Immature natural killer cell (primary cell): ENCODE results near the gene NFATC2. TPM values are rescaled to one million over a fixed set of nuclear protein-coding genes. Genes with fewer than 3 reads are reported as not detected.

Experiments used
- DNase-seq, 3 donors: peaks; one replicate each; pipeline ENCODE4 v3.0.0; 2022; ENCODE audit warnings: mixed read lengths in 1 of 3
- H3K27ac Mint-ChIP-seq, 6 donors: one replicate each; pipeline ENCODE4 v1.8.0; 2020; ENCODE audit warnings: mixed read lengths in 6 of 6, mild to moderate bottlenecking in 5 of 6, inconsistent platforms in 4 of 6, moderate library complexity in 3 of 6
- H3K27me3 Mint-ChIP-seq, 3 donors: one replicate each; pipeline ENCODE4 v1.8.0; 2020 to 2021; ENCODE audit warnings: low read depth in 3 of 3, mild to moderate bottlenecking in 3 of 3, mixed read lengths in 3 of 3, moderate library complexity in 3 of 3, inconsistent platforms in 1 of 3
- H3K36me3 Mint-ChIP-seq, 3 donors: one replicate each; pipeline ENCODE4 v1.8.0; 2020; ENCODE audit warnings: mixed read lengths in 3 of 3, inconsistent platforms in 2 of 3, mild to moderate bottlenecking in 2 of 3
- H3K4me1 Mint-ChIP-seq, 2 donors: one replicate each; pipeline ENCODE4 v1.8.0; 2020; ENCODE audit warnings: inconsistent platforms in 2 of 2, mild to moderate bottlenecking in 2 of 2, mixed read lengths in 2 of 2, moderate library complexity in 1 of 2
- H3K4me3 Mint-ChIP-seq, 5 donors: one replicate each; pipeline ENCODE4 v1.8.0; 2020; ENCODE audit warnings: mild to moderate bottlenecking in 5 of 5, mixed read lengths in 5 of 5, inconsistent platforms in 3 of 5, moderate library complexity in 3 of 5
- H3K9me3 Mint-ChIP-seq, 6 donors: one replicate each; pipeline ENCODE4 v1.8.0; 2020; ENCODE audit warnings: mild to moderate bottlenecking in 6 of 6, mixed read lengths in 6 of 6, inconsistent platforms in 4 of 6, moderate library complexity in 3 of 6
- polyA plus RNA-seq, 3 donors: library from polyadenylated mRNA; unstranded; fragments of 300-500 nt; fragmentation: Illumina TruSeq; gene quantifications; one replicate each; pipeline ENCODE4 v1.2.3, GENCODE V29; 2021

Gene NFATC2
- polyA plus RNA-seq, 3 donors from 2014 or later: 14.5 to 101 (median 21.3) TPM

DNA sequence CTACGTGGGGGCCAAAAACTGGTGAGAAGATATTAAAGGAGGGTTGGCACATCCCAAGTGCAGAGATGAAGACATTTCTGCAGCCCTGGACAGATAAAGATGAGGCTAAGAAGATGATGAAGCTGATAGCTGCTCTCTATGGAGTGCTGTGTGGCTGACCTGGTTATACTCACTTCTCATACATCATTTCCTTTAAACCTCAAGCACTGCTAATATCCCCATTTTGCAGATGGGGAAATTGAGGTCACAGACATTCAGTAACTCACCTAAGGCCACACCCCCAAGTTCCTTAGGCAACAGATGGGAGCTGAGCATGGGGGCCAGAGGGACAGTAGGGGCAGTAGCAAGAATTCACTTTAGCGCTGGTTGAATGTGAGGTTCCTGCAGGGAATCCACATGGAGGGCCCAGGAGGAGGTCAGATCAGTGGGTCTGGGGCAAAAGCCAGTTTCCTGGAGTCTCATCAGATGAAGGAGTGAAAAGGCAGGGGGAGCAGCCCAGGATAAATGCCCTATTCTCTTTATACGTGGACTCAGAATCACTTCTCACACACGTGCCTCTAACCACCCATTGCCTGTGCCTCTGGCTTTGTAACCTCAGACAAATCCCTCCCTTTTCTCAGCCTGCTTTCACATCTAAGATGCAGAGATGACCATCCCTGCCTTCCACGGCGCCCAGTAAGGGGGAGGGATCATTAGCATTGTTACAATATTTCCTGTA, 125.8 kb downstream of the NFATC2 start:
- H3K36me3 Mint-ChIP-seq: peaks cover 9 to 32% (median 10%) of the 10 kb centered on the region in 3 donors
- H3K9me3 Mint-ChIP-seq: no peaks in the 10 kb centered on the region
- H3K4me1 Mint-ChIP-seq: peaks cover 78 to 100% of the 10 kb centered on the region in 2 donors
- peak; percentile 52 to 62 (median 59) for DNase-seq
- peaks cover 9 to 31% (median 19%) of the 10 kb centered on the region in 3 donors for H3K27me3 Mint-ChIP-seq
- peak overlapping the region; percentile 68 to 88 (median 73) for H3K4me3 Mint-ChIP-seq
- peak overlapping the region; percentile 95 to 100 (median 98) for H3K27ac Mint-ChIP-seq

DNA sequence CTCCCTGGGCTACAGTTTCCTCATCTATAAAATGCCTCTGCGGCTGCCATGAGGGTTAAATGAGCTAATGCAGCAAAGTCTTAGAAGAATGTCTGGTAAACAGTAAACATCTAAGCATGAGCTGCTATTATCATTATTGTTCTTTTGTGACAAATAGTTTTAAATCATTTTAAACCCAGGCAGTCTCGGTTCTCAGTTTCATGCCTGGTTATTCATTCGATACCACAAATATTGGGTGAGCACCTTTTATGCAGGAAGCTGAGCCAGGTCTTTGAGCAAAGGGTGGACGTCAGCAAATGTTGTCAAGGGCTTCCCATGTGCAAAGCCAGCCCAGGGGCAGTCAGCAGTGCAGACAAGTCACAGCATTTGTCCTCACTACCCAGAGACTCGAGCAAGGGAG, 128.7 kb downstream of the NFATC2 start:
- H3K27ac Mint-ChIP-seq: peak overlapping the region; percentile 95 to 100 (median 98)
- no peaks in the 10 kb centered on the region for H3K9me3 Mint-ChIP-seq
- peaks cover 19 to 27% (median 21%) of the 10 kb centered on the region in 3 donors for H3K36me3 Mint-ChIP-seq
- H3K4me3 Mint-ChIP-seq: peak overlapping the region; percentile 42 to 88 (median 62)
- DNase-seq: peak in 1 of 3 donors; percentile 48
- peaks cover 9 to 31% (median 27%) of the 10 kb centered on the region in 3 donors for H3K27me3 Mint-ChIP-seq
- H3K4me1 Mint-ChIP-seq: peaks cover 96 to 100% of the 10 kb centered on the region in 2 donors

DNA sequence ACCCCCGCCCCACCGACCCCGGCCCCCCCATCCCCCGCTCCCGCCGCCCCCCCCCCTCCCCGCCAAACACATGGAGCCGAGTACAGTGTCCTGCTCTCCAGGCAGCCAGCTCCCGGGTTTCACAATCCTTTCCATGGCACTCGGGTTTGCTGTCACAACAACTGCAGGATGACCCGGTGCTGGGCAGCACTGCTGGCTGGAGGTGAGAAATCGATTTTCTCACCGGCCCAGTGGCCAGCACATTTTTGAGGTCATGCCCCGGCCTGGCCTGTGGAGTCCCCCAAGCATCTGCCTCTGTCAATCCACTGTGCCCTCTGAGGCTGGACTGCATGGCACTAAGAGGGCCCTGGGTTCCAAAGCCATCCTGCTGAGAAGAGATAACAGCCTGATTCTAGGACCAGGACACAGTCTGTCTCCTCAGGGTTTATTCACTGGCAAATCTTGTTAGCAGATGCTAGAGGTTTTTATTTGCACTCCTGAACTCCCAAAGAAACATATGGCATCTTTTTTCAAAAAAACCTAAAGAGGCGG, 129.5 kb downstream of the NFATC2 start:
- no peaks in the 10 kb centered on the region for H3K9me3 Mint-ChIP-seq
- H3K27ac Mint-ChIP-seq: peak overlapping the region; percentile 56 to 99 (median 92)
- no peak for DNase-seq
- peak overlapping the region in 2 of 5 donors; percentile 27 to 41 for H3K4me3 Mint-ChIP-seq
- H3K27me3 Mint-ChIP-seq: peaks cover 12 to 26% (median 25%) of the 10 kb centered on the region in 3 donors
- peaks cover 22 to 29% (median 26%) of the 10 kb centered on the region in 3 donors for H3K36me3 Mint-ChIP-seq
- H3K4me1 Mint-ChIP-seq: peaks cover 96 to 98% of the 10 kb centered on the region in 2 donors

DNA sequence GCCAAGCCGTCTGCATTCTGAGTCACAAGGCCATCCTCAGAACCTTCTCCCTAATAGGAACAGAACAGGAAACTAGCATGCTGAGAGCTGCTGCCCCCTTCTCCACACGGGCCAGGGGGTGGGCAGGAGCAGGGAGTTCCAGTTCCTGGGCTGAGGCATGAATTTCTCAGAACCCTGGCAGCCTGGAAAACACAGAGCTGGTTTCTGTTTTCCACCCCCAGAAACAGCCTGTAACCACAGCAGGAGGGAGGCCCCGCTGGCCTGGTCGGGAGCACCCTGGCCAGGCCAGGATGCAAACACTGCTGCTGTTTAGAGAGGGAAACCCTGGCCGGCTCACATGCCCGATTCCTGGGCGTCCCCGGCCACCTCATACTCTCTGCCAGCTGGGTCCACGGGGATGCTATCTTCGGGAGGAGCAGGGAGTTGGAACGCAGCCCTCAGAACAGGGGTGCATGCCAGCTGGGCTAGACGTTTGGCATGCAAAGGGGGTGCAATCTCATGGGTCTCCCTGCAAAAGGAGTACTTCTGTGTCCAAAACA, 130.1 kb downstream of the NFATC2 start:
- H3K27me3 Mint-ChIP-seq: peaks cover 12 to 24% (median 23%) of the 10 kb centered on the region in 3 donors
- peak overlapping the region; percentile 55 to 99 (median 99) for H3K27ac Mint-ChIP-seq
- H3K4me3 Mint-ChIP-seq: peak overlapping the region in 3 of 5 donors; percentile 6 to 39 (median 38)
- no peak for DNase-seq
- no peaks in the 10 kb centered on the region for H3K9me3 Mint-ChIP-seq
- peaks cover 96 to 97% of the 10 kb centered on the region in 2 donors for H3K4me1 Mint-ChIP-seq
- peaks cover 22 to 35% (median 29%) of the 10 kb centered on the region in 3 donors for H3K36me3 Mint-ChIP-seq

DNA sequence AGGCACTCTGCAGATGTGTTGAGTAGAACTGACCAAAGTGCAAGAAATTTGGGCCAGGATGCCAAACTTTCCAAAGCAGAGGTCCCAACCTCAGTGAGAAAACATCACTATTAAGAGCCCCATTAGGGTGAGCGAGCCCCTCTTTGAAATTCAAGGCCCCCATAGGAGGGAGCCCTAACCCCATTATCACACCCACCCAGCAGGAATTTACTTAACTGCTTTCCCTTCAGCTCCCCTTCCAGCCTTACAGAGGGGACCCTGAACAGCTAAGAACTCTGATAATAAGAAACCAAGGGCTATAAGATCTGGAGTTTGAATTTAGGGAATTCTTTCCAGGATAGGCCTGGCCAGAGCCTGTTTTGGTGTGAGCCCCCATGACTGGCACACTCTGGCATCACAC, 130.6 kb downstream of the NFATC2 start:
- peak overlapping the region; percentile 55 to 99 (median 99) for H3K27ac Mint-ChIP-seq
- peak overlapping the region in 4 of 5 donors; percentile 14 to 52 (median 44) for H3K4me3 Mint-ChIP-seq
- H3K9me3 Mint-ChIP-seq: no peaks in the 10 kb centered on the region
- H3K36me3 Mint-ChIP-seq: peaks cover 25 to 40% (median 30%) of the 10 kb centered on the region in 3 donors
- H3K27me3 Mint-ChIP-seq: peaks cover 9 to 25% (median 24%) of the 10 kb centered on the region in 3 donors
- no peak for DNase-seq
- peaks cover 96 to 97% of the 10 kb centered on the region in 2 donors for H3K4me1 Mint-ChIP-seq

DNA sequence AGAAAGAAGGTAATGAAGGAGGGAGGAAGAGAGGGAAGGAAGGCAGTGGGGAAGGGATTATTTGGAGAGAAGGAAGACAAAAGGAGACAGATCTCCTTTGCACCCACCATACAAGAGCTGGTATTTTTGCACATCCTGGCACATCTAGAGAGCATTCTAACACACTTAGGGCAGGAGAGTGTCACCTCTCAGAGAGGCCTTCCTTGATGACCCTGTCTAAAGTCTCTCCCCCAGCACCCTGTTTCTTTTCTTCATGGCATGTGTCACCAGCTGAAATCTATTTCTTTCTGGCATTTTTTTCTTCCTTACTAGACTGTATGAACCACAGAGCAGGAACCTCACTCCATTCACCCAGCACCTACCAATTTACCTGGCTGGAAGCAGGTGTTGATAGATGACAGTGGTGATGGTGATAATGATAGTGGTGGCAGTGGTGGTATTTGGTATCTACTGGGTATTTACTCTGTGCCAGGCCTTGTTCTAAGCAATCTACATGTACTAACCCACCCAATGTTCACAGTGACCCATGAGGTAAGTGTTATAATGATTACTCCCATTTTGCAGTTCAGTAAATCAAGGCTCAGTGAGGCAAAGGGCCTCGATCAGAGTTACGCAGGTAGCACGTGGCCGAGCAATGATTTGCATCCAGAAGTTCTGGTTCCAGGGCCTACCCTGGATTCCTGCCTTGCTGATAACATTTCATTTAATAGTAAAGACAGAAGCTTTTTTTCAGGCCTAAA, 131.8 kb downstream of the NFATC2 start:
- DNase-seq: no peak

DNA sequence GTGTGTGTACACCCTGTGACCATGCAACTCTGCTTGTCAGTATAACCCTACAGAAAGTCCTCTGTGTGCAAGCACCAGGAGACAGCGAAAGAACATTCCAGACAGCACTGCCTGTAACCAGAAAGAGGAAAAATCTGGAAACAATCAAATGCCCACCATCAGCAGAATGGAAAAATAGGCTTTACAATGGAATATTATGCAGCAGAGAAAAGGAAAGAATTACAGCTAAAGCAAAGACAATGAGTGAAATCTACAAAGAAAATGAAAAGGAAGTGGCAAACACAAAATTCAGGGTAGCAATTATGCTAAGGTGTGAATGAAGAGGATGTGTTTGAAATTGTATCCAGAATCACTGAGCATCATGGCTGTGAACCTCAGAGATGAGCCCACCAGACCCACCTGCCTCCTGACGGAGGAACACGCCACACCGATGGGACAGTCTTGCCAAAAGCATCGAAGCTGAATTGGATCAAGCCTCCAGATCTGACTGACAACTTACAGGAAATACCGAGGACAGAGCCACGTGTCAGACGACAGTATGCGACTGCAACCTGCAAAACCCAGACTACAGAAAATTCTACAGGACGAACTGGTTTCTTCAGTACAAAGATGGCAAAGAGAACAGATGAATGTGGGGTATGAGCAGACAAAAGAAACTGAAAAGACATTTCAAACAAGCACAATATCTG, 133.2 kb downstream of the NFATC2 start:
- peak in 2 of 3 donors; percentile 38 to 44 for DNase-seq
- H3K9me3 Mint-ChIP-seq: no peaks in the 10 kb centered on the region
- H3K27ac Mint-ChIP-seq: peak overlapping the region; percentile 88 to 99 (median 99)
- peaks cover 95 to 96% of the 10 kb centered on the region in 2 donors for H3K4me1 Mint-ChIP-seq
- H3K4me3 Mint-ChIP-seq: peak overlapping the region; percentile 39 to 67 (median 50)
- H3K36me3 Mint-ChIP-seq: peaks cover 32 to 57% (median 41%) of the 10 kb centered on the region in 3 donors
- H3K27me3 Mint-ChIP-seq: peaks cover 14 to 36% (median 31%) of the 10 kb centered on the region in 3 donors

More for the DNA sequence above, 131.8 kb downstream of the NFATC2 start:
- peak overlapping the region; percentile 55 to 99 (median 99) for H3K27ac Mint-ChIP-seq
- no peaks in the 10 kb centered on the region for H3K9me3 Mint-ChIP-seq
- H3K36me3 Mint-ChIP-seq: peaks cover 26 to 48% (median 35%) of the 10 kb centered on the region in 3 donors
- peak overlapping the region in 4 of 5 donors; percentile 16 to 65 (median 26) for H3K4me3 Mint-ChIP-seq
- peaks cover 9 to 32% (median 27%) of the 10 kb centered on the region in 3 donors for H3K27me3 Mint-ChIP-seq
- H3K4me1 Mint-ChIP-seq: peaks cover 95 to 96% of the 10 kb centered on the region in 2 donors

DNA sequence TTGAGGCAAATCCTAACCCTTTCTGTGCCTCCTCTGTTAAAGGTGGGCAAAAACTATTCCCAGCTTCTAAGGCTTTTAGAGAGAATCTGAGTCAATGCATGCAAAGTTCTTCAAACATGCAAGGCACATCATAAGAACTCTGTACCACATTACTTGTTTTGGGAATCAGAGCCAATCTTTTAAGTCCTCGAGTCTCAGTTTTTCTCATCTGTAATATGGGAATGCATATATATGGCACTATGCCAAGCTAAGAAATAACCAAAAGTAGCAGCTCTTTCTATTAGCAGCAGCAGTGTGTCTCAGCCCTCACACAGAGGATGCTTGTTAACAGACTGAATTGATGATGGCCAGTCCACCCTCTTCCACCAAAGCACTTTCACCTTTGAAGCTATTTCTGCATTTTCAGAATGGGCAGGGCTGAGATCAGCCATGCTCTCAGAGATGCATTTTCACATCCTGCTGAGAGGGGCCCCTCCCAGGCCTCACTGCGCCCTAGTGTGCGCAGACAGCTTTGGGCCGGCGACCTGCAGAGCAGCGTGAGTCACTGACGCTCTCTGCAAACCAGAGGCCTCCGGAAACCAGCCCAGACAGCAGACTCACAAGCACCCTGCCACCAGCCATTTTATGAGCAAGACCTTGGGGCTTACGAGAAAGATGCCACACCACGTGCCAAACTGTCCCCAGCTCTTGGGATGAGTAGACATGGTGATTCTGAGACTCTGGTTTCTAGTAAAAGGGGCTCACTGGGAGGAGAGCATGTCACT, 138.0 kb downstream of the NFATC2 start:
- Mint-ChIP-seq H3K4me1 (peaks cover 96 to 99% of the 10 kb centered on the region in 2 donors), H3K4me3 (peak overlapping the region; percentile 72 to 88 (median 77)), H3K36me3 (peaks cover 26 to 59% (median 35%) of the 10 kb centered on the region in 3 donors), H3K9me3 (no peaks in the 10 kb centered on the region), H3K27ac (peak overlapping the region; percentile 99 to 100 (median 99)), H3K27me3 (peaks cover 20 to 59% (median 49%) of the 10 kb centered on the region in 3 donors)
- peak; percentile 90 to 93 (median 91) for DNase-seq

DNA sequence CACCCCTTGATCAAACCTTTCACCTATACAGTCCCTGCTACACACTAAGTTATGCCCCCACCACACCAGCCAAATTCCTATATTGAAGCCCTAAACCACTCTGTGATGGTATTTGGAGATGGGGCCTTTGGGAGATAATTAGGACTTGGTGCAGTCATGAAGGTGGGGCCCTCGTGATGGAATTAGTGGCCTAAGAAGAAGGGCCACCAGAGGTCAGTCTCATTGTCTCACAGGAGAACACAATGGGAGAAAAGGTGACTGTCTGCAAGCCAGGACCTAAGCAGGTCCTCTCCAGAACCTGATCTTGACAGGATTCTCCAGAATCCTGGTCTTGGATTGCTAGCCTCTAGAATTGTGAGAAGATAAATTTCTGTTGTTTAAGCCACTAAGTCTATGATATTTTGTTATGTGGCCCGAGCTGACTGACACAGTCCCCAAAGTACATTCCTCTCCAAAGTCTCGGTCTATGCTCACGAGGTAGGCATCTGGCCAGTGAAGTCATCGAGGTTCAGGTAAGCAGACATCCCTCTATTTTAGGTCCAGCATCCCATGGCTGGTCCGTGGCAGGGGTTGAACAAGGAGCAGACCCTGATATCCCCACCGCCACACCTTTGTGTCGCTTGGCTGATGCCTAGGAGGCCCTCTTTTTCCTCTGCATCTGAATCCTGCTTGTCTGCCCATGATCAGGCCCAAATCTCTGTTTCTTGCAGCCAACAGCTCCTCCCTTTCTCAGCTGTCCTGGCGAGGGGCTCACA, 138.9 kb downstream of the NFATC2 start:
- peaks cover 20 to 56% (median 52%) of the 10 kb centered on the region in 3 donors for H3K27me3 Mint-ChIP-seq
- peak overlapping the region; percentile 72 to 88 (median 78) for H3K4me3 Mint-ChIP-seq
- H3K4me1 Mint-ChIP-seq: peaks cover 96 to 99% of the 10 kb centered on the region in 2 donors
- no peak for DNase-seq
- H3K36me3 Mint-ChIP-seq: peaks cover 22 to 54% (median 28%) of the 10 kb centered on the region in 3 donors
- H3K27ac Mint-ChIP-seq: peak overlapping the region; percentile 99 to 100 (median 99)
- no peaks in the 10 kb centered on the region for H3K9me3 Mint-ChIP-seq

DNA sequence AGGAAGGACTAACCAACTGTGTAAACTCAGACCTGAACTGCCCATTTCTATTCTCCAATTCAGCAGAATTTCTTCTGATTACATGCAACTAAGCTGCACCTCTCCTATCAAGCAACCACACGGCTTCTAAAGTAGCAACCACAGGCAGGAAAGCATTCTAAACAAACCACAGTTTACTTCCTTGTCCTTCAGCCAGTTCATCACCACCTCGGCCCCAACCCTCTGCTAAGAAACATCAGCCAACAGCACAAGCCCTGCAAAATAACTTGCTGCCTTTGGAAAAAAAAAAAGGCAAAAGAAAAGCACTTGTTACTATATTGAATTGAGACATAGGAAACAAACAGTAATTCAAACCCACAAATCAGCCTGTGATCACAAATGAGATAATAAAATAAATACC, 140.3 kb downstream of the NFATC2 start:
- H3K4me1 Mint-ChIP-seq: peaks cover 94 to 99% of the 10 kb centered on the region in 2 donors
- no peaks in the 10 kb centered on the region for H3K9me3 Mint-ChIP-seq
- peak; percentile 77 to 83 (median 82) for DNase-seq
- H3K27me3 Mint-ChIP-seq: peaks cover 17 to 53% (median 52%) of the 10 kb centered on the region in 3 donors
- H3K36me3 Mint-ChIP-seq: peaks cover 23 to 50% (median 23%) of the 10 kb centered on the region in 3 donors
- peak overlapping the region; percentile 72 to 88 (median 78) for H3K4me3 Mint-ChIP-seq
- peak overlapping the region; percentile 99 to 100 (median 99) for H3K27ac Mint-ChIP-seq

DNA sequence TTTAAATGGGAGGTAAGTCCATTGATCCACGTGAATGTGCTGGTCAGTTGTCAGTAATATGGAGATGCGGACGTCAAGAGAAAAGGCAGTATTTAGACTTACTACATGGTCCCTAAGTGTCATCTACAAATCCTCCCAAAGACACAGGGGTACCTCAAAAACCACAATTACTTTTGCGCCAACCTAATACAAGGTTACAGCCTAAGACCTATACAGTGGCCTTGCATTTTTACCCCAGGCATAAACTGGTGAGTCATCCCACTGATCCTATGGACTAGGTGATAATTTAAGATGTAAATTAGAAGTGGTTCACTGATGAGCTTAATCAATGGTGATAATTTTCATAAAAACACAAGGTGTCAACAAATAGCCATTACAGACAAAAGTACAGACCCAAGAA, 141.0 kb downstream of the NFATC2 start:
- Mint-ChIP-seq H3K27ac (peak overlapping the region; percentile 99 to 100 (median 99)), H3K4me3 (peak overlapping the region; percentile 72 to 88 (median 78))
- DNase-seq: peak in 2 of 3 donors; percentile 28 to 34

More for the DNA sequence above, 141.0 kb downstream of the NFATC2 start:
- Mint-ChIP-seq H3K27me3 (peaks cover 17 to 50% (median 47%) of the 10 kb centered on the region in 3 donors), H3K4me1 (peaks cover 90 to 98% of the 10 kb centered on the region in 2 donors), H3K36me3 (peaks cover 22 to 47% (median 23%) of the 10 kb centered on the region in 3 donors), H3K9me3 (no peaks in the 10 kb centered on the region)
